Keratinocyte (primary cell): ENCODE data around the gene SYT2. TPM values are rescaled to one million over a fixed set of nuclear protein-coding genes. Genes with fewer than 3 reads are reported as not detected.
"Not testable (repeated sequence)": the region's sequence is repeated elsewhere in the genome, so short reads cannot be mapped to it uniquely, and the experiment has no call there.

ENCODE experiments used
- DNase-seq: peaks from one replicate; pipeline ENCODE4 v3.0.0-alpha.2; 2011; ENCODE audit warnings: low read depth, missing footprints, low spot score
- FAIRE-seq: peaks from 2 replicates; lab custom pipeline; 2011; peaks lifted over from hg19 to GRCh38; lab: Jason Lieb, UNC
- H2AFZ ChIP-seq: 2 replicates; pipeline ENCODE4 v1.6.0; 2012; ENCODE audit warnings: low read length, control low read depth, inconsistent platforms; ENCODE audit not compliant: control insufficient read depth
- H3K27ac ChIP-seq: 2 replicates; pipeline ENCODE4 v1.5.1; 2011; ENCODE audit warnings: low read length; ENCODE audit not compliant: control insufficient read depth, insufficient read depth
- H3K27me3 ChIP-seq: 3 replicates; pipeline ENCODE4 v1.6.0; 2011; ENCODE audit warnings: low read length; ENCODE audit not compliant: control insufficient read depth, insufficient read depth; ENCODE audit errors: extremely low read depth
- H3K36me3 ChIP-seq, 2 experiments: 2 replicates in 1 of 2; 3 replicates in 1 of 2; pipeline ENCODE4 v1.5.1; 2011; ENCODE audit warnings: low read length in 2 of 2, mild to moderate bottlenecking in 1 of 2; ENCODE audit not compliant: control insufficient read depth in 2 of 2, insufficient read depth in 2 of 2; ENCODE audit errors: extremely low read depth in 1 of 2
- H3K4me1 ChIP-seq: 3 replicates; pipeline ENCODE4 v1.5.1; 2011; ENCODE audit warnings: low read length; ENCODE audit not compliant: control insufficient read depth, insufficient read depth; ENCODE audit errors: extremely low read depth
- H3K4me2 ChIP-seq: 3 replicates; pipeline ENCODE4 v1.6.0; 2011; ENCODE audit warnings: low read depth, low read length; ENCODE audit not compliant: control insufficient read depth, insufficient read depth; ENCODE audit errors: extremely low read depth
- H3K4me3 ChIP-seq, 3 experiments: fragments of 200-600 bp in 1 of 3; sonication (generic) in 1 of 3; 2 replicates in 2 of 3; 3 replicates in 1 of 3; pipeline ENCODE4 v1.5.1; 2011 to 2016; ENCODE audit warnings: low read length in 3 of 3, mild to moderate bottlenecking in 3 of 3, control low read depth in 2 of 3, inconsistent platforms in 1 of 3, low read depth in 1 of 3, mixed read lengths in 1 of 3, mixed run types in 1 of 3, moderate library complexity in 1 of 3; ENCODE audit not compliant: control insufficient read depth in 2 of 3, insufficient read depth in 2 of 3; ENCODE audit errors: extremely low read depth in 1 of 3
- H3K79me2 ChIP-seq: 2 replicates; pipeline ENCODE4 v1.6.0; 2012; ENCODE audit warnings: low read length; ENCODE audit not compliant: control insufficient read depth, insufficient read depth
- H3K9ac ChIP-seq: 3 replicates; pipeline ENCODE4 v1.6.0; 2011; ENCODE audit warnings: low read length; ENCODE audit not compliant: control insufficient read depth, insufficient read depth; ENCODE audit errors: extremely low read depth
- H3K9me1 ChIP-seq: 3 replicates; pipeline ENCODE4 v1.6.0; 2011; ENCODE audit warnings: low read length; ENCODE audit not compliant: control insufficient read depth, insufficient read depth; ENCODE audit errors: extremely low read depth
- H3K9me3 ChIP-seq: 2 replicates; pipeline ENCODE4 v1.5.1; 2012; ENCODE audit warnings: low read depth, low read length; ENCODE audit not compliant: control insufficient read depth
- H4K20me1 ChIP-seq: 3 replicates; pipeline ENCODE4 v1.6.0; 2011; ENCODE audit warnings: low read length; ENCODE audit not compliant: control insufficient read depth, insufficient read depth; ENCODE audit errors: extremely low read depth
- EZH2 ChIP-seq: IDR thresholded peaks from one replicate; pipeline ENCODE4 v1.6.1; 2012; ENCODE audit warnings: inconsistent platforms, mild to moderate bottlenecking, low read length, moderate library complexity
- dilution Hi-C: fragments of 300-500 bp; cut with MboI; formaldehyde crosslinking; loops from one replicate; pipeline ENCODE4 v1.7.0; 2020; ENCODE audit warnings: low sequenced_read_pairs; ENCODE audit not compliant: extremely low pct_ligation_motif_present
- polyA plus RNA-seq, 5 experiments: library from polyadenylated mRNA; depleted of rRNA in 3 of 5; stranded (reverse) in 3 of 5; stranded (forward) in 1 of 5; unstranded in 1 of 5; fragments of >200 nt; gene quantifications; 1 replicate in 1 of 5; 2 replicates in 3 of 5; 3 replicates in 1 of 5; pipeline versions ENCODE4 v1.2.1 to v1.2.3, GENCODE V29; 2011 to 2012; ENCODE audit warnings: missing spikeins in 2 of 5, low read depth in 1 of 5, low replicate concordance in 1 of 5
- TF ChIP-seq, protein P1 (sequence below), 3 experiments: IDR thresholded peaks in 1 of 3; conservative IDR thresholded peaks in 1 of 3; optimal IDR thresholded peaks in 1 of 3; 2 replicates in 2 of 3; 3 replicates in 1 of 3; pipeline versions ENCODE3 to v1.5.1; 2011; ENCODE audit warnings: low read length in 3 of 3, mild to moderate bottlenecking in 3 of 3, moderate library complexity in 2 of 3, control low read depth in 1 of 3, inconsistent platforms in 1 of 3; ENCODE audit not compliant: insufficient read depth in 2 of 3; ENCODE audit errors: extremely low read depth in 1 of 3

SYT2 gene
- polyA plus RNA-seq, 1 donor (not counting 4 experiments of a cell fraction or from before 2014, with no cell fraction given), result not detected

GRCh38 chr1:202642212-202642611, 68.0 kb downstream of the SYT2 start:
- no peak overlapping the region for H3K9ac ChIP-seq

DNA sequence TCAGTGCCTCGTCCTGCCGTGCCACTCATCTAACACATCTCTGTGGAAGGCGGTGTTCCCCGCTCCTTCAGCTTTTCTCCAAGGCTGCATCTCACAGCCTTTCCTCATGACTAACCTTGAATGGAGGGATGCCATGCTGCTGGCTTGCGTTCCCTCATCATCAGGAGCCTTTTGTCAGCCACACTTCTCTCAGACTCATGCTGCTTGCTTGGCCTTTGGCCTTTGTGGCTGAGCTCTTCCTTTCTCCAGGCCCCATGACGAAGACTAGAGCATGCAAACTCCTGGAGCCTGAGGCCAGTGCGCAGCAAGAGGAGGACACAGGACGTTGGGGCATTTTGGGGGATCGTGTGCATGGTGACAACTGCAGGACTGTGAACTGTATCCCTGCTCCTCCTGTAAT, 70.8 kb downstream of the SYT2 start:
- TF ChIP-seq, protein P1, sequence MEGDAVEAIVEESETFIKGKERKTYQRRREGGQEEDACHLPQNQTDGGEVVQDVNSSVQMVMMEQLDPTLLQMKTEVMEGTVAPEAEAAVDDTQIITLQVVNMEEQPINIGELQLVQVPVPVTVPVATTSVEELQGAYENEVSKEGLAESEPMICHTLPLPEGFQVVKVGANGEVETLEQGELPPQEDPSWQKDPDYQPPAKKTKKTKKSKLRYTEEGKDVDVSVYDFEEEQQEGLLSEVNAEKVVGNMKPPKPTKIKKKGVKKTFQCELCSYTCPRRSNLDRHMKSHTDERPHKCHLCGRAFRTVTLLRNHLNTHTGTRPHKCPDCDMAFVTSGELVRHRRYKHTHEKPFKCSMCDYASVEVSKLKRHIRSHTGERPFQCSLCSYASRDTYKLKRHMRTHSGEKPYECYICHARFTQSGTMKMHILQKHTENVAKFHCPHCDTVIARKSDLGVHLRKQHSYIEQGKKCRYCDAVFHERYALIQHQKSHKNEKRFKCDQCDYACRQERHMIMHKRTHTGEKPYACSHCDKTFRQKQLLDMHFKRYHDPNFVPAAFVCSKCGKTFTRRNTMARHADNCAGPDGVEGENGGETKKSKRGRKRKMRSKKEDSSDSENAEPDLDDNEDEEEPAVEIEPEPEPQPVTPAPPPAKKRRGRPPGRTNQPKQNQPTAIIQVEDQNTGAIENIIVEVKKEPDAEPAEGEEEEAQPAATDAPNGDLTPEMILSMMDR (optimal IDR thresholded peaks at IDR 0.05 in 1 of 3, IDR thresholded peaks at IDR 0.05 in 1 of 3, conservative IDR thresholded peaks at IDR 0.05 in 1 of 3; ENCODE audit: extremely low read depth in 1 of 3, insufficient read depth in 2 of 3, low read length in 3 of 3), result no peak
- no peak for TF ChIP-seq EZH2
- no peak overlapping the region for H3K27ac ChIP-seq
- dilution Hi-C loops, result no loop called here
- no peak overlapping the region for H3K9ac ChIP-seq
- H3K27me3 ChIP-seq, result peaks cover 57% of the 10 kb centered on the region
- H3K4me2 ChIP-seq, result no peak overlapping the region
- no peak for FAIRE-seq
- DNase-seq, result no peak
- no peaks in the 10 kb centered on the region for H3K9me3 ChIP-seq
- H3K4me1 ChIP-seq, result peaks cover 5% of the 10 kb centered on the region
- no peaks in the 10 kb centered on the region for H3K79me2 ChIP-seq
- H4K20me1 ChIP-seq, result no peaks in the 10 kb centered on the region
- H3K36me3 ChIP-seq, result no peaks in the 10 kb centered on the region
- no peaks in the 10 kb centered on the region for H3K9me1 ChIP-seq
- no peak overlapping the region for H3K4me3 ChIP-seq
- no peak overlapping the region for H2AFZ ChIP-seq

More at GRCh38 chr1:202642212-202642611, 68.0 kb downstream of the SYT2 start:
- DNase-seq, result no peak
- H3K4me2 ChIP-seq, result peak overlapping the region; percentile 48
- H3K79me2 ChIP-seq, result no peaks in the 10 kb centered on the region
- H3K4me3 ChIP-seq, result no peak overlapping the region
- no peaks in the 10 kb centered on the region for H4K20me1 ChIP-seq
- no peak for FAIRE-seq
- no peaks in the 10 kb centered on the region for H3K36me3 ChIP-seq
- no peak overlapping the region for H3K27ac ChIP-seq
- dilution Hi-C loops, result no loop called here
- peaks cover 74% of the 10 kb centered on the region for H3K27me3 ChIP-seq
- H2AFZ ChIP-seq, result no peak overlapping the region
- peaks cover 5% of the 10 kb centered on the region for H3K4me1 ChIP-seq
- TF ChIP-seq EZH2, result no peak
- TF ChIP-seq, protein P1 (optimal IDR thresholded peaks at IDR 0.05 in 1 of 3, IDR thresholded peaks at IDR 0.05 in 1 of 3, conservative IDR thresholded peaks at IDR 0.05 in 1 of 3; ENCODE audit: extremely low read depth in 1 of 3, insufficient read depth in 2 of 3, low read length in 3 of 3), result no peak
- no peaks in the 10 kb centered on the region for H3K9me3 ChIP-seq
- no peaks in the 10 kb centered on the region for H3K9me1 ChIP-seq

DNA sequence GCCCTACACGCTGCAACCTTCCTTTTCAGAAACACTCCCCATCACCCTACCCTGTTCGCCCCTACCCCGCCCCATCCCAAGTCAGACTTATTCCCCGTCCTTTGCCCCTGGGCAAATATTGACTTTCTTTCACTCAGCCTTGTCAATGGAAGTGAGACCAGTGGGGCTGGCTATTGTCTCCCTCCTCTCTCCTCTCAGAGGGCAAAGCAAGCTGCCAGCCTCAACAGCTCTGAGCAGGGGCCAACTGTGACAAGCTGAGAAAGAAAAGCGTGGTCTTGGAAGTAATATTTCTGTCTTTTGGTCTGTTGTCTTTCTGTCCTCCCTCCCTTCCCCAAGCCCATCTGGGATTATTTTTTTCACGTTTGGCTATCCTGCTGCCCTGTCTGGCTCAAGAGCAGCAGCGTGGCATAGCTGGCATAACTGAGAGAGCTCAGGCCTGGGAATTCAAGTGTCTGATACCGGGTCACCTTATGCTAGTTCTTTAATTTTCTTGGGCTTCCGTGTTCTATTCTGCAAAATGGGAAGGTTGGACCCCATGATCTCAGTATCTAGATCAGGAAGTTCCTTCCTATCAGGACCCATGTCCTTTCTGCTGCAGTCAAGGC, 71.5 kb downstream of the SYT2 start:
- H3K27ac ChIP-seq, FAIRE-seq, H3K36me3 ChIP-seq, dilution Hi-C loops, H3K9me3 ChIP-seq, H3K9me1 ChIP-seq, H3K4me2 ChIP-seq, H3K4me1 ChIP-seq, DNase-seq, H4K20me1 ChIP-seq, H2AFZ ChIP-seq, H3K9ac ChIP-seq, H3K4me3 ChIP-seq, H3K79me2 ChIP-seq: not testable (repeated sequence)
- peaks cover 50% of the 10 kb centered on the region for H3K27me3 ChIP-seq
